HepG2 (cell line): ENCODE results near the gene POLR1D.

Source experiments
- AKNA ChIP-seq: sonication (generic); formaldehyde crosslinking; IDR thresholded peaks from 2 replicates; pipeline ENCODE4 v1.4.0; 2020; ENCODE audit warnings: missing genetic modification reagents, borderline replicate concordance
- CHD2 ChIP-seq: IDR thresholded peaks from 2 replicates; pipeline ENCODE4 v1.6.1; 2011; ENCODE audit warnings: low read depth, low read length, improper control_type of control experiment
- ZNF614 ChIP-seq: IDR thresholded peaks from 2 replicates; pipeline ENCODE4 v1.6.1; 2018; ENCODE audit warnings: missing biosample characterization, missing genetic modification reagents, inconsistent platforms, borderline replicate concordance
- TF ChIP-seq, protein P1 (sequence below): sonication (generic); formaldehyde crosslinking; IDR thresholded peaks from 2 replicates; pipeline ENCODE4 v1.5.0; 2020; ENCODE audit warnings: mild to moderate bottlenecking, missing genetic modification reagents

- TF ChIP-seq, protein P1, sequence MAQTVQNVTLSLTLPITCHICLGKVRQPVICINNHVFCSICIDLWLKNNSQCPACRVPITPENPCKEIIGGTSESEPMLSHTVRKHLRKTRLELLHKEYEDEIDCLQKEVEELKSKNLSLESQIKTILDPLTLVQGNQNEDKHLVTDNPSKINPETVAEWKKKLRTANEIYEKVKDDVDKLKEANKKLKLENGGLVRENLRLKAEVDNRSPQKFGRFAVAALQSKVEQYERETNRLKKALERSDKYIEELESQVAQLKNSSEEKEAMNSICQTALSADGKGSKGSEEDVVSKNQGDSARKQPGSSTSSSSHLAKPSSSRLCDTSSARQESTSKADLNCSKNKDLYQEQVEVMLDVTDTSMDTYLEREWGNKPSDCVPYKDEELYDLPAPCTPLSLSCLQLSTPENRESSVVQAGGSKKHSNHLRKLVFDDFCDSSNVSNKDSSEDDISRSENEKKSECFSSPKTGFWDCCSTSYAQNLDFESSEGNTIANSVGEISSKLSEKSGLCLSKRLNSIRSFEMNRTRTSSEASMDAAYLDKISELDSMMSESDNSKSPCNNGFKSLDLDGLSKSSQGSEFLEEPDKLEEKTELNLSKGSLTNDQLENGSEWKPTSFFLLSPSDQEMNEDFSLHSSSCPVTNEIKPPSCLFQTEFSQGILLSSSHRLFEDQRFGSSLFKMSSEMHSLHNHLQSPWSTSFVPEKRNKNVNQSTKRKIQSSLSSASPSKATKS (CRISPR knock-in tag) = no peak
- TF ChIP-seq ZNF614 (CRISPR knock-in tag) = no peak
- no peak for TF ChIP-seq CHD2
- TF ChIP-seq AKNA (CRISPR knock-in tag) = no peak
Observed at GRCh38 chr13:27657724-27658123, 36.0 kb downstream of the POLR1D start.
